HepG2 (cell line): ENCODE results near the gene HTRA1. TPM values are rescaled to one million over a fixed set of nuclear protein-coding genes. Genes with fewer than 3 reads are reported as not detected.
A peak's percentile ranks its signal among the peaks of the same experiment; 100 is the strongest.

Experiments used
- MTF1 ChIP-seq: sonication (generic); formaldehyde crosslinking; IDR thresholded peaks from 2 replicates; pipeline ENCODE4 v1.5.0; 2020; ENCODE audit warnings: missing genetic modification reagents
- NFE2 ChIP-seq: sonication (generic); formaldehyde crosslinking; IDR thresholded peaks from 2 replicates; pipeline ENCODE4 v1.4.0; 2020; ENCODE audit warnings: missing genetic modification reagents
- RAD21 ChIP-seq: fragments of 450-650 bp; formaldehyde crosslinking; IDR thresholded peaks from 2 replicates; pipeline ENCODE4 v1.5.0; 2020; ENCODE audit warnings: mild to moderate bottlenecking
- REL ChIP-seq: sonication (generic); formaldehyde crosslinking; conservative IDR thresholded peaks from 2 replicates; pipeline ENCODE4 v1.8.0; 2022; ENCODE audit warnings: mild to moderate bottlenecking, missing genetic modification reagents, moderate library complexity
- SAP130 ChIP-seq: IDR thresholded peaks from 2 replicates; pipeline ENCODE4 v1.6.1; 2016; ENCODE audit warnings: low read depth
- SIN3A ChIP-seq: IDR thresholded peaks from 2 replicates; pipeline ENCODE4 v1.6.1; 2011; ENCODE audit warnings: low read depth, mild to moderate bottlenecking, control low read depth, low read length, borderline replicate concordance
- SMC3 ChIP-seq: IDR thresholded peaks from 2 replicates; pipeline ENCODE4 v1.6.1; 2011; ENCODE audit warnings: low read length, improper control_type of control experiment
- STAG1 ChIP-seq: sonication (generic); formaldehyde crosslinking; IDR thresholded peaks from 2 replicates; pipeline ENCODE4 v1.4.0; 2020; ENCODE audit warnings: missing genetic modification reagents
- ZFX ChIP-seq: sonication (generic); formaldehyde crosslinking; IDR thresholded peaks from 2 replicates; pipeline ENCODE4 v1.4.0; 2020; ENCODE audit warnings: mild to moderate bottlenecking, low read depth, missing genetic modification reagents, moderate library complexity
- ZNF564 ChIP-seq: sonication (generic); formaldehyde crosslinking; IDR thresholded peaks from 2 replicates; pipeline ENCODE4 v1.8.1; 2023; ENCODE audit warnings: mild to moderate bottlenecking, missing genetic modification reagents
- ZNF790 ChIP-seq: sonication (generic); formaldehyde crosslinking; IDR thresholded peaks from 2 replicates; pipeline ENCODE4 v1.8.0; 2022; ENCODE audit warnings: missing genetic modification reagents, mild to moderate bottlenecking, borderline replicate concordance
- polyA plus RNA-seq, 8 experiments: library from polyadenylated mRNA; depleted of rRNA in 3 of 8; stranded (reverse) in 7 of 8; unstranded in 1 of 8; fragments of >200 nt; fragmentation: Illumina TruSeq in 4 of 8; extraction: Trizol in 4 of 8; gene quantifications; 2 replicates each; pipeline versions ENCODE4 v1.2.1 to v1.2.3, GENCODE V29; 2011 to 2016; ENCODE audit warnings: low read depth in 4 of 8, missing spikeins in 1 of 8, mixed read lengths in 1 of 8; ENCODE audit not compliant: insufficient read depth in 1 of 8
- total RNA-seq, 5 experiments: library from RNA; depleted of rRNA; stranded (reverse); fragments of >200 nt; fragmentation: Illumina TruSeq; extraction: Trizol; gene quantifications; 2 replicates each; pipeline ENCODE4 v1.2.3, GENCODE V29; 2016; ENCODE audit warnings: low read depth in 1 of 5
- TF ChIP-seq, protein P1 (sequence below): sonication (generic); formaldehyde crosslinking; IDR thresholded peaks from 2 replicates; pipeline ENCODE4 v1.4.0; 2020; ENCODE audit warnings: missing genetic modification reagents, borderline replicate concordance
- TF ChIP-seq, protein P2 (sequence below): sonication (generic); formaldehyde crosslinking; IDR thresholded peaks from 2 replicates; pipeline ENCODE4 v1.5.0; 2020; ENCODE audit warnings: mild to moderate bottlenecking, missing genetic modification reagents, moderate library complexity
- TF ChIP-seq, protein P3 (sequence below): IDR thresholded peaks from 2 replicates; pipeline ENCODE4 v1.6.1; 2012; ENCODE audit warnings: low read depth, low read length, improper control_type of control experiment
- TF ChIP-seq, protein P4 (sequence below): sonication (generic); formaldehyde crosslinking; conservative IDR thresholded peaks from 2 replicates; pipeline ENCODE4 v1.8.0; 2022; ENCODE audit warnings: missing genetic modification reagents
- TF ChIP-seq, protein P5 (sequence below): sonication (generic); formaldehyde crosslinking; IDR thresholded peaks from 2 replicates; pipeline ENCODE4 v1.5.0; 2020; ENCODE audit warnings: mild to moderate bottlenecking, missing genetic modification reagents, borderline replicate concordance
- TF ChIP-seq, protein P6 (sequence below): sonication (generic); formaldehyde crosslinking; IDR thresholded peaks from 2 replicates; pipeline ENCODE4 v1.4.0; 2020; ENCODE audit warnings: mild to moderate bottlenecking, missing genetic modification reagents
- TF ChIP-seq, protein P7 (sequence below): conservative IDR thresholded peaks from 2 replicates; pipeline ENCODE4 v1.6.1; 2018; ENCODE audit warnings: missing genetic modification reagents

Gene HTRA1
- total and polyA plus RNA-seq, 2 of the 13 experiments (the other 11 are each of a cell fraction or from before 2014, with no cell fraction given): 0.11 to 0.40 TPM

DNA sequence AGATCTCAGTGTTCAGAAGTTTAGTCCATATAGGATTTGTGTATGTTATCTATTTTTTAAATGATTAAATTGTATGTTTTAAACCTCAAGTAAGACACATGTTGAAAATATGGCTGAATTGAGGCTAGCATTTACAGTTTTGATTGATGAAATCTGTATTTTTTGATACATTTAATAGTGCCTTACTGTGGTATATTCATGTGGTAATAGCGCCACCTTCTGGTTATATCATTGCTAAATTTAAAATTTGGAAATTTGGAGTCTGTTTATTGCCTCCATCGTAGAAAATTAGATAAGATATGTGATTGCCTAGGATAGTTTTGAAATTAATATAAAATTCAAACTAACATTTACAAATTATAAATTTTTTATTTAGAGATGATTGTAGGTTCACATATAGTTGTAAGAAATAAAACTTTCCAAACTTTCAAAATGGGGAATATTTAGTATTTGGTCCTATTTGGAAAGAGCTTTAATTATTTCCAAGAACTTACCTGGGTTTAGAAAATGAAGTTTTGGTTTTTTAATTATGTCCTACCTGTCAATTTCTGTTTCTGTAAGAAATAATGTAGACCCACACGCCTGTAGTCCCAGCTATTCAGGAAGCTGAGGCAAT, 26.0 kb upstream of the HTRA1 start (continued):
- TF ChIP-seq, protein P1, sequence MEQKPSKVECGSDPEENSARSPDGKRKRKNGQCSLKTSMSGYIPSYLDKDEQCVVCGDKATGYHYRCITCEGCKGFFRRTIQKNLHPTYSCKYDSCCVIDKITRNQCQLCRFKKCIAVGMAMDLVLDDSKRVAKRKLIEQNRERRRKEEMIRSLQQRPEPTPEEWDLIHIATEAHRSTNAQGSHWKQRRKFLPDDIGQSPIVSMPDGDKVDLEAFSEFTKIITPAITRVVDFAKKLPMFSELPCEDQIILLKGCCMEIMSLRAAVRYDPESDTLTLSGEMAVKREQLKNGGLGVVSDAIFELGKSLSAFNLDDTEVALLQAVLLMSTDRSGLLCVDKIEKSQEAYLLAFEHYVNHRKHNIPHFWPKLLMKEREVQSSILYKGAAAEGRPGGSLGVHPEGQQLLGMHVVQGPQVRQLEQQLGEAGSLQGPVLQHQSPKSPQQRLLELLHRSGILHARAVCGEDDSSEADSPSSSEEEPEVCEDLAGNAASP (CRISPR knock-in tag): no peak
- TF ChIP-seq NFE2 (CRISPR knock-in tag): no peak
- TF ChIP-seq, protein P2, sequence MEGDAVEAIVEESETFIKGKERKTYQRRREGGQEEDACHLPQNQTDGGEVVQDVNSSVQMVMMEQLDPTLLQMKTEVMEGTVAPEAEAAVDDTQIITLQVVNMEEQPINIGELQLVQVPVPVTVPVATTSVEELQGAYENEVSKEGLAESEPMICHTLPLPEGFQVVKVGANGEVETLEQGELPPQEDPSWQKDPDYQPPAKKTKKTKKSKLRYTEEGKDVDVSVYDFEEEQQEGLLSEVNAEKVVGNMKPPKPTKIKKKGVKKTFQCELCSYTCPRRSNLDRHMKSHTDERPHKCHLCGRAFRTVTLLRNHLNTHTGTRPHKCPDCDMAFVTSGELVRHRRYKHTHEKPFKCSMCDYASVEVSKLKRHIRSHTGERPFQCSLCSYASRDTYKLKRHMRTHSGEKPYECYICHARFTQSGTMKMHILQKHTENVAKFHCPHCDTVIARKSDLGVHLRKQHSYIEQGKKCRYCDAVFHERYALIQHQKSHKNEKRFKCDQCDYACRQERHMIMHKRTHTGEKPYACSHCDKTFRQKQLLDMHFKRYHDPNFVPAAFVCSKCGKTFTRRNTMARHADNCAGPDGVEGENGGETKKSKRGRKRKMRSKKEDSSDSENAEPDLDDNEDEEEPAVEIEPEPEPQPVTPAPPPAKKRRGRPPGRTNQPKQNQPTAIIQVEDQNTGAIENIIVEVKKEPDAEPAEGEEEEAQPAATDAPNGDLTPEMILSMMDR (CRISPR knock-in tag): peak; percentile 62
- no peak for TF ChIP-seq SIN3A
- TF ChIP-seq MTF1 (CRISPR knock-in tag): no peak
- TF ChIP-seq, protein P3, sequence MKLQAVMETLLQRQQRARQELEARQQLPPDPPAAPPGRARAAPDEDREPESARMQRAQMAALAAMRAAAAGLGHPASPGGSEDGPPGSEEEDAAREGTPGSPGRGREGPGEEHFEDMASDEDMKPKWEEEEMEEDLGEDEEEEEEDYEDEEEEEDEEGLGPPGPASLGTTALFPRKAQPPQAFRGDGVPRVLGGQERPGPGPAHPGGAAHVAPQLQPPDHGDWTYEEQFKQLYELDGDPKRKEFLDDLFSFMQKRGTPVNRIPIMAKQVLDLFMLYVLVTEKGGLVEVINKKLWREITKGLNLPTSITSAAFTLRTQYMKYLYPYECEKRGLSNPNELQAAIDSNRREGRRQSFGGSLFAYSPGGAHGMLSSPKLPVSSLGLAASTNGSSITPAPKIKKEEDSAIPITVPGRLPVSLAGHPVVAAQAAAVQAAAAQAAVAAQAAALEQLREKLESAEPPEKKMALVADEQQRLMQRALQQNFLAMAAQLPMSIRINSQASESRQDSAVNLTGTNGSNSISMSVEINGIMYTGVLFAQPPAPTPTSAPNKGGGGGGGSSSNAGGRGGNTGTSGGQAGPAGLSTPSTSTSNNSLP: peak; percentile 71; the same call in 1 of the 2 replicates
- TF ChIP-seq, protein P4, sequence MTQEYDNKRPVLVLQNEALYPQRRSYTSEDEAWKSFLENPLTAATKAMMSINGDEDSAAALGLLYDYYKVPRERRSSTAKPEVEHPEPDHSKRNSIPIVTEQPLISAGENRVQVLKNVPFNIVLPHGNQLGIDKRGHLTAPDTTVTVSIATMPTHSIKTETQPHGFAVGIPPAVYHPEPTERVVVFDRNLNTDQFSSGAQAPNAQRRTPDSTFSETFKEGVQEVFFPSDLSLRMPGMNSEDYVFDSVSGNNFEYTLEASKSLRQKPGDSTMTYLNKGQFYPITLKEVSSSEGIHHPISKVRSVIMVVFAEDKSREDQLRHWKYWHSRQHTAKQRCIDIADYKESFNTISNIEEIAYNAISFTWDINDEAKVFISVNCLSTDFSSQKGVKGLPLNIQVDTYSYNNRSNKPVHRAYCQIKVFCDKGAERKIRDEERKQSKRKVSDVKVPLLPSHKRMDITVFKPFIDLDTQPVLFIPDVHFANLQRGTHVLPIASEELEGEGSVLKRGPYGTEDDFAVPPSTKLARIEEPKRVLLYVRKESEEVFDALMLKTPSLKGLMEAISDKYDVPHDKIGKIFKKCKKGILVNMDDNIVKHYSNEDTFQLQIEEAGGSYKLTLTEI (CRISPR knock-in tag): no peak
- TF ChIP-seq, protein P5, sequence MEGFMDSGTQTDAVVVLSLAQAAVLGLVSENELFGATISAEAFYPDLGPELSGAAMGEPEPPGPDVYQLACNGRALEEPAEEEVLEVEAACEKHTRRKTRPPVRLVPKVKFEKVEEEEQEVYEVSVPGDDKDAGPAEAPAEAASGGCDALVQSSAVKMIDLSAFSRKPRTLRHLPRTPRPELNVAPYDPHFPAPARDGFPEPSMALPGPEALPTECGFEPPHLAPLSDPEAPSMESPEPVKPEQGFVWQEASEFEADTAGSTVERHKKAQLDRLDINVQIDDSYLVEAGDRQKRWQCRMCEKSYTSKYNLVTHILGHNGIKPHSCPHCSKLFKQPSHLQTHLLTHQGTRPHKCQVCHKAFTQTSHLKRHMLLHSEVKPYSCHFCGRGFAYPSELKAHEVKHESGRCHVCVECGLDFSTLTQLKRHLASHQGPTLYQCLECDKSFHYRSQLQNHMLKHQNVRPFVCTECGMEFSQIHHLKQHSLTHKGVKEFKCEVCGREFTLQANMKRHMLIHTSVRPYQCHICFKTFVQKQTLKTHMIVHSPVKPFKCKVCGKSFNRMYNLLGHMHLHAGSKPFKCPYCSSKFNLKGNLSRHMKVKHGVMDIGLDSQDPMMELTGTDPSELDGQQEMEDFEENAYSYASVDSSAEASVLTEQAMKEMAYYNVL (CRISPR knock-in tag): no peak
- TF ChIP-seq, protein P6, sequence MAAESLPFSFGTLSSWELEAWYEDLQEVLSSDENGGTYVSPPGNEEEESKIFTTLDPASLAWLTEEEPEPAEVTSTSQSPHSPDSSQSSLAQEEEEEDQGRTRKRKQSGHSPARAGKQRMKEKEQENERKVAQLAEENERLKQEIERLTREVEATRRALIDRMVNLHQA (CRISPR knock-in tag): no peak
- TF ChIP-seq ZNF790 (CRISPR knock-in tag): no peak
- TF ChIP-seq ZFX (CRISPR knock-in tag): no peak
- peak; percentile 84 for TF ChIP-seq STAG1
- TF ChIP-seq REL: no peak
- TF ChIP-seq SAP130 (CRISPR knock-in tag): no peak
- TF ChIP-seq, protein P7, sequence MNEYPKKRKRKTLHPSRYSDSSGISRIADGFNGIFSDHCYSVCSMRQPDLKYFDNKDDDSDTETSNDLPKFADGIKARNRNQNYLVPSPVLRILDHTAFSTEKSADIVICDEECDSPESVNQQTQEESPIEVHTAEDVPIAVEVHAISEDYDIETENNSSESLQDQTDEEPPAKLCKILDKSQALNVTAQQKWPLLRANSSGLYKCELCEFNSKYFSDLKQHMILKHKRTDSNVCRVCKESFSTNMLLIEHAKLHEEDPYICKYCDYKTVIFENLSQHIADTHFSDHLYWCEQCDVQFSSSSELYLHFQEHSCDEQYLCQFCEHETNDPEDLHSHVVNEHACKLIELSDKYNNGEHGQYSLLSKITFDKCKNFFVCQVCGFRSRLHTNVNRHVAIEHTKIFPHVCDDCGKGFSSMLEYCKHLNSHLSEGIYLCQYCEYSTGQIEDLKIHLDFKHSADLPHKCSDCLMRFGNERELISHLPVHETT (CRISPR knock-in tag): no peak
- 0 out of 2 replicates have a peak, but pooled peaks have one; percentile 56 for TF ChIP-seq RAD21 (CRISPR knock-in tag)
- TF ChIP-seq ZNF564 (CRISPR knock-in tag): no peak
- peak; percentile 68 for TF ChIP-seq SMC3
